Tongue (tissue), 2 donors: ENCODE data around the gene CFAP299. TPM values are rescaled to one million over a fixed set of nuclear protein-coding genes. Genes with fewer than 3 reads are reported as not detected.

Experiments
- DNase-seq: peaks from one replicate; pipeline ENCODE4 v3.0.0-alpha.2; 2015
- total RNA-seq: library from RNA; depleted of rRNA; stranded (reverse); fragments of >200 nt; gene quantifications from one replicate; pipeline ENCODE4 v1.2.3, GENCODE V29; 2014

CFAP299 gene
- total RNA-seq, 1 donor from 2014 or later: not detected

- no peak for DNase-seq
These were observed 112.5 kb downstream of the CFAP299 start for GRCh38 chr4:80448056-80448455.

GRCh38 chr4:80452055-80452454, 116.5 kb downstream of the CFAP299 start:
- DNase-seq: no peak

- DNase-seq: peak; percentile 74
These were observed 117.2 kb downstream of the CFAP299 start for GRCh38 chr4:80452768-80453167.

- no peak for DNase-seq
These were observed 118.5 kb downstream of the CFAP299 start for GRCh38 chr4:80454040-80454439.

- DNase-seq: peak; percentile 17
These were observed 119.0 kb downstream of the CFAP299 start for GRCh38 chr4:80454556-80454955.

GRCh38 chr4:80459918-80460473, 124.5 kb downstream of the CFAP299 start:
- DNase-seq: no peak

- no peak for DNase-seq
These were observed 125.9 kb downstream of the CFAP299 start for GRCh38 chr4:80461412-80461811.

GRCh38 chr4:80462621-80463091, 127.1 kb downstream of the CFAP299 start:
- no peak for DNase-seq

- DNase-seq: no peak
These were observed 128.0 kb downstream of the CFAP299 start for GRCh38 chr4:80463509-80463908.

GRCh38 chr4:80465238-80465637, 129.7 kb downstream of the CFAP299 start:
- no peak for DNase-seq

- DNase-seq: no peak
These were observed 130.2 kb downstream of the CFAP299 start for GRCh38 chr4:80465736-80466135.

- DNase-seq: no peak
These were observed 131.1 kb downstream of the CFAP299 start for GRCh38 chr4:80466618-80467017.

- peak; percentile 59 for DNase-seq
These were observed 136.2 kb downstream of the CFAP299 start for GRCh38 chr4:80471756-80472155.

GRCh38 chr4:80475236-80475635, 139.7 kb downstream of the CFAP299 start:
- no peak for DNase-seq

GRCh38 chr4:80475798-80476197, 140.3 kb downstream of the CFAP299 start:
- no peak for DNase-seq

- no peak for DNase-seq
These were observed 149.2 kb downstream of the CFAP299 start for GRCh38 chr4:80484712-80485111.

- no peak for DNase-seq
These were observed 151.1 kb downstream of the CFAP299 start for GRCh38 chr4:80486603-80487002.

- DNase-seq: no peak
These were observed 154.3 kb downstream of the CFAP299 start for GRCh38 chr4:80489798-80490197.

GRCh38 chr4:80492761-80493160, 157.2 kb downstream of the CFAP299 start:
- no peak for DNase-seq

- DNase-seq: no peak
These were observed 160.3 kb downstream of the CFAP299 start for GRCh38 chr4:80495865-80496264.

- no peak for DNase-seq
These were observed 163.2 kb downstream of the CFAP299 start for GRCh38 chr4:80498725-80499124.

GRCh38 chr4:80500613-80501012, 165.1 kb downstream of the CFAP299 start:
- DNase-seq: no peak

GRCh38 chr4:80507077-80507476, 171.5 kb downstream of the CFAP299 start:
- DNase-seq: no peak

- DNase-seq: no peak
These were observed 172.0 kb downstream of the CFAP299 start for GRCh38 chr4:80507507-80507906.

- DNase-seq: no peak
These were observed 180.0 kb downstream of the CFAP299 start for GRCh38 chr4:80515496-80515895.
